Chondrocyte (in vitro differentiated cells): ENCODE data around the gene PDGFA. TPM values are rescaled to one million over a fixed set of nuclear protein-coding genes. Genes with fewer than 3 reads are reported as not detected.

Source experiments
- total RNA-seq: library from RNA; stranded (reverse); gene quantifications from 3 replicates; pipeline ENCODE4 v1.2.1, GENCODE V29; 2021

PDGFA gene
- total RNA-seq, 1 donor from 2014 or later = 70.6 TPM

Other genes starting within 250 kb of the PDGFA start
- gene FOXL3, start 229.7 kb downstream of the PDGFA start, total RNA-seq = not detected in 3 replicates
- 15.3 to 23.2 TPM (median 16.6 TPM) in 3 replicates for gene DNAAF5, start 206.9 kb upstream of the PDGFA start, total RNA-seq
- 7.7 to 8.6 TPM (median 7.9 TPM) in 3 replicates for gene PRKAR1B, start 207.4 kb upstream of the PDGFA start, total RNA-seq